Colonic mucosa (tissue), 4 donors: Measurements from ENCODE around the gene CBY3. TPM values are rescaled to one million over a fixed set of nuclear protein-coding genes. Genes with fewer than 3 reads are reported as not detected.

Experiments
- DNase-seq: peaks from one replicate; pipeline ENCODE4 v3.0.0-alpha.2; 2020
- H3K27ac ChIP-seq: fragments of 200-600 bp; one replicate; pipeline ENCODE4 v1.8.0; 2021
- H3K27me3 ChIP-seq: fragments of 200-600 bp; one replicate; pipeline ENCODE4 v1.8.0; 2021
- H3K36me3 ChIP-seq: fragments of 200-600 bp; one replicate; pipeline ENCODE4 v1.8.0; 2021
- H3K4me1 ChIP-seq: fragments of 200-600 bp; one replicate; pipeline ENCODE4 v1.8.0; 2021; ENCODE audit warnings: mild to moderate bottlenecking
- H3K4me3 ChIP-seq: fragments of 200-600 bp; one replicate; pipeline ENCODE4 v1.8.0; 2021
- H3K9ac ChIP-seq, 2 donors: one replicate each; pipeline ENCODE4 v1.7.0; 2013; ENCODE audit warnings: control low read depth in 2 of 2, low read depth in 2 of 2, low read length in 2 of 2
- H3K9me3 ChIP-seq: fragments of 200-600 bp; one replicate; pipeline ENCODE4 v1.8.0; 2021
- intact Hi-C: fragments of 100-400 bp; cut with DNase I; formaldehyde crosslinking; loops from one replicate; pipeline ENCODE4 v1.14.1; 2022
- total RNA-seq, 2 donors: library from RNA; stranded (reverse); fragmentation: NEBNext Ultra II Directional in 1 of 2; extraction: Animal tissue kit (Norgen Biotek cat#: 25700) in 1 of 2; gene quantifications; one replicate each; pipeline ENCODE4 v1.2.1, GENCODE V29; 2021
- TF ChIP-seq, protein P1 (sequence below): fragments of 200-600 bp; IDR thresholded peaks from one replicate; pipeline ENCODE4 v1.8.0; 2022; ENCODE audit warnings: antibody characterized with exemption, mild to moderate bottlenecking
- donor health status: healthy.
- donor health status: DM: no; HTN: no; CAD: no.
- donor health status: DM: no; HTN: no; CAD: no.

The CBY3 gene
- total RNA-seq, 2 donors from 2014 or later: not detected

DNA sequence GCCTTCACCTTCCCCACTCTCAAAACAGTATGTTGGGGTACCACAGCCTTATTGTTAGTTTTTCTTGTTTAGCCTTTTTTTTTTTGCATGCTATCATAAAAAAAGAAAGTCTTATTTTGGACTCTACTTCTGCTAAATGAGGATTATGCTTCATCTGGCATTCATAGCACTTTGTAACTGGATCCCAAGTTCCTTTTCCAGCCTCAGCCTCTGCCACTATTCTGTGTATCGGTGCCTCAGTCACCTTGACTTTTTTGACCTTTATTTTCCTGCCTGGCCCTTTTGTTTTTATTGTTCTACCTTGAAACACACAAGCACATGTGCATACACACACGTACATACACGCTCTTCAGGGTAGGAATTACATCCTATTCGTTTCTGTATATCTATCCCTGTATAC lies 43.3 kb upstream of the CBY3 start:
- no peak for DNase-seq
- Histone ChIP-seq H3K27ac (no peak overlapping the region), H3K36me3 (peaks cover 31% of the 10 kb centered on the region), H3K4me3 (no peak overlapping the region), H3K27me3 (no peaks in the 10 kb centered on the region), H3K9ac (no peak overlapping the region), H3K4me1 (no peaks in the 10 kb centered on the region), H3K9me3 (no peaks in the 10 kb centered on the region)
- intact Hi-C loops: loop anchor here (10.0 kb wide), 1 partner anchor 109 kb away; no protein-coding TSS in a partner anchor
- TF ChIP-seq, protein P1, sequence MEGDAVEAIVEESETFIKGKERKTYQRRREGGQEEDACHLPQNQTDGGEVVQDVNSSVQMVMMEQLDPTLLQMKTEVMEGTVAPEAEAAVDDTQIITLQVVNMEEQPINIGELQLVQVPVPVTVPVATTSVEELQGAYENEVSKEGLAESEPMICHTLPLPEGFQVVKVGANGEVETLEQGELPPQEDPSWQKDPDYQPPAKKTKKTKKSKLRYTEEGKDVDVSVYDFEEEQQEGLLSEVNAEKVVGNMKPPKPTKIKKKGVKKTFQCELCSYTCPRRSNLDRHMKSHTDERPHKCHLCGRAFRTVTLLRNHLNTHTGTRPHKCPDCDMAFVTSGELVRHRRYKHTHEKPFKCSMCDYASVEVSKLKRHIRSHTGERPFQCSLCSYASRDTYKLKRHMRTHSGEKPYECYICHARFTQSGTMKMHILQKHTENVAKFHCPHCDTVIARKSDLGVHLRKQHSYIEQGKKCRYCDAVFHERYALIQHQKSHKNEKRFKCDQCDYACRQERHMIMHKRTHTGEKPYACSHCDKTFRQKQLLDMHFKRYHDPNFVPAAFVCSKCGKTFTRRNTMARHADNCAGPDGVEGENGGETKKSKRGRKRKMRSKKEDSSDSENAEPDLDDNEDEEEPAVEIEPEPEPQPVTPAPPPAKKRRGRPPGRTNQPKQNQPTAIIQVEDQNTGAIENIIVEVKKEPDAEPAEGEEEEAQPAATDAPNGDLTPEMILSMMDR: no peak

DNA sequence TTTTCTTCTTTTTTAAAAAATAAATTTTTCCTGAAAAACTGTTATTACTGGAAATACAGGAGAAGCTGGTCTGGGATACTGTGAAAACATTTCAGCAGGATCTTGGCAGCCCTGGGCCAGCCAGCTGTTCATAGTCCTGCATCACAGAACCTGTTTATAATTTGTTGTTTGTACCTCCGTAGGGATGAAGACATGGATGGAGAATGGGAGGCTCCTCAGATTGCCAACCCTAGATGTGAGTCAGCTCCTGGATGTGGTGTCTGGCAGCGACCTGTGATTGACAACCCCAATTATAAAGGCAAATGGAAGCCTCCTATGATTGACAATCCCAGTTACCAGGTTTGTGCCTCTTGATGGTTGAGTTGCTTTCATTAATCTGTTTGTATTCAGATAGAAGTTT lies 39.4 kb upstream of the CBY3 start:
- intact Hi-C loops: loop anchor here (10.0 kb wide), 1 partner anchor 105 kb away; no protein-coding TSS in a partner anchor
- TF ChIP-seq, protein P1: no peak
- H3K4me1 ChIP-seq: no peaks in the 10 kb centered on the region
- DNase-seq: no peak
- no peaks in the 10 kb centered on the region for H3K9me3 ChIP-seq
- no peak overlapping the region for H3K4me3 ChIP-seq
- H3K9ac ChIP-seq: no peak overlapping the region
- no peaks in the 10 kb centered on the region for H3K27me3 ChIP-seq
- H3K27ac ChIP-seq: no peak overlapping the region
- peaks cover 36% of the 10 kb centered on the region for H3K36me3 ChIP-seq

- Histone ChIP-seq H3K4me1 (no peaks in the 10 kb centered on the region), H3K9me3 (no peaks in the 10 kb centered on the region), H3K9ac (no peak overlapping the region), H3K27ac (no peak overlapping the region), H3K27me3 (no peaks in the 10 kb centered on the region), H3K4me3 (no peak overlapping the region), H3K36me3 (peaks cover 23% of the 10 kb centered on the region)
- intact Hi-C loops: no loop called here
- no peak for DNase-seq
- TF ChIP-seq, protein P1: no peak
These were observed 35.5 kb upstream of the CBY3 start for GRCh38 chr5:179716286-179716685.

- H3K4me3 ChIP-seq: peak overlapping the region; percentile 72
- peak overlapping the region; percentile 0 to 3 for H3K9ac ChIP-seq
- TF ChIP-seq, protein P1: no peak
- no peaks in the 10 kb centered on the region for H3K27me3 ChIP-seq
- DNase-seq: no peak
- intact Hi-C loops: no loop called here
- H3K27ac ChIP-seq: no peak overlapping the region
- no peaks in the 10 kb centered on the region for H3K9me3 ChIP-seq
- H3K4me1 ChIP-seq: peaks cover 15% of the 10 kb centered on the region
- no peaks in the 10 kb centered on the region for H3K36me3 ChIP-seq
These were observed 19.6 kb upstream of the CBY3 start for GRCh38 chr5:179700401-179700918.

DNA sequence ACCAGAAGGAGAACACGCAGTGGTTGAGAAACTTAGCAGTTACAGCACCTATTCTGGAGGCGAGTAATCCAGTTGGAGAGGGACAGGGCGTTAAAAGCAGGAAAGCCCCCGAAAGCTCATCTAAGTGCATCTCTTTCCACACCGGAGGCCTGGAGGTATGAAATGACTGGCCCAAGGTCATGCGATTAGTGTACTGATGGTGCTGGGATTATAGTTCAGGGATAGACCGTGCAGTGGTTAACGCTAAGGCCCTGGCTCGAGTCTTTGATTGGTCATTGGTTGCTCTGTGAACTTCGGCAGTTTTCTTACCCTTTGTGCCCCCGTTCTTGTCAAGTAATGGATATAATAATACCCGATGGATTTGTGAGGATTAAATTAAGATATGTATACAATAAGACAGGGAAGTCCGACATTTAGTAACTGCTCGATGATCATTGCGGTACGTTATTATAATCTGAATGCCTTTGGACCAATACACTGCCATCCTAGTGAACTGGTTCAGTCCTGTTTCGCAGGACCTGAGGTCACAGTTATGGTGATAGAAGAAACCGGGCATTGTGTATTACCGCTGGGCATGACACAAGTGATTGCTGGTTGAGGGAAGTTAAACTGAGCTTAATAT lies 18.9 kb upstream of the CBY3 start:
- peak; percentile 49 for DNase-seq
- Histone ChIP-seq H3K9me3 (no peaks in the 10 kb centered on the region), H3K4me1 (peaks cover 15% of the 10 kb centered on the region), H3K27ac (peak overlapping the region; percentile 88), H3K27me3 (no peaks in the 10 kb centered on the region), H3K9ac (peak overlapping the region; percentile 97 to 98), H3K4me3 (peak overlapping the region; percentile 72), H3K36me3 (no peaks in the 10 kb centered on the region)
- intact Hi-C loops: loop anchor here (5.0 kb wide), 1 partner anchor 33 kb away; the partner anchor contains the start of gene MAML1
- TF ChIP-seq, protein P1: no peak
